TTC549 (cell line): ENCODE data around the gene ZNF670.
A peak's percentile ranks its signal among the peaks of the same experiment; 100 is the strongest.

Source experiments
- FAIRE-seq: peaks from 2 replicates; lab custom pipeline; 2012; peaks lifted over from hg19 to GRCh38; lab: Jason Lieb, UNC

The ZNF670 gene

DNA sequence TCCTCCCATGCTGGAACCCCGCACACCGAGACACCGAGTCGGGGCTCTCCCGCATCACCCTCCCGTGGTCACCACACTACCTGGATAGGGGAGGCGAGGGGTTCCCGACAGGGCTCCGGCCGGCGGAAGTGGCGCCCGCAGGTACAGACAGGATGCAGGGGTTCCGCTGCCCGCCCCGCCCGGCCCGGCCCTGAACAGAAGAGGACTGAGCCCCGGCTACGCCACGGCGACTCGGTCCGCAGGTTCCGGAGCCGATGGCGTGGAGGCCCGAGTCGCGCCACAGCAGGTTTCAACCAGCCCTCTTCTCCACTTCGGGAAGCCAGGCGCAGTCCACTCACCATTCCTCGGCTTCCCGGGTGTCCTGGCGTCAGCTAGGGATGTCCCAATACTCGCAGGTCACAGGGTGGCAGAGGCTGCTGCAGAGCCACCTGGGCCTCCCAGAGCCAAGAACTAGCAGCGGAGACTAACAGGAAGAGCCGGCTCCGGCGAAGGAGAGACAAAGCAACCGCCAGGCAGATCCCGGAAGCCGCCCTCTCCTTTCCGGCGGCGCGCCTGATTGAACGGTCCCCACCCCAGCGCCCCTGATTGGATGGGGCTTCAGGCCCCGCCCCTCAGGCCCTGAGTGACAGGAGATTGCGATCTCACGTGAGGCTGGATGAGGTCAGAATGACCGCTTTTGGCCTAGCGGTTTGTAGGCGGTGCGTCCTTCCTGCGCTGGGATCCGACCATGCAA is 25.4 kb upstream of the ZNF670 start, which contains the start of gene ZNF669:
Gene ZNF669, minus strand, starts transcription at position 498 of the 733 bp plus-strand sequence. Its CDS starts 157 bp downstream, at position 341.
- peak; percentile 97 for FAIRE-seq

GRCh38 chr1:247102381-247102780 is 23.8 kb upstream of the ZNF670 start:
- FAIRE-seq, result no peak

GRCh38 chr1:247100676-247101279 is 22.2 kb upstream of the ZNF670 start:
- FAIRE-seq, result no peak

GRCh38 chr1:247096958-247097357 is 18.3 kb upstream of the ZNF670 start:
- no peak for FAIRE-seq

- no peak for FAIRE-seq
These were observed 17.9 kb upstream of the ZNF670 start for GRCh38 chr1:247096544-247096943.

DNA sequence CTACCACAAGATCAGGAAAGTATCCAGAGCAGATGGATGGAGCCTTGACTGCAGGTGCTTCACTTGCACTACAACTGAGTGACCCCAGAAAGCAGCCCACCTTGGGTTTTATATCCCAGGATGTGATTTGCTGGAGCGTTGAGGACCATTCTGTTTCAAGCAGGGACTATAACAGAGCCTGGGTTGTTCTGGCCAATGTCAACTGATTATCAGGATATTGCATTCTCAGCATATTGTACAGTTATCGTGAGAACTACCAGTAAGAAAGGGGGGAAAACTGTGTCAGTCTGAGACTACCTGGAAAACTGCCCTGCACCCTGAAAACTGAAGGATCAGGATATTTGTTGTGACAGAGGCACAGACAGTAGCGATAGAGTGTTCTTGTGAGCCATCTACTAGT is 17.5 kb upstream of the ZNF670 start:
- FAIRE-seq, result no peak

GRCh38 chr1:247090455-247090854 is 11.8 kb upstream of the ZNF670 start:
- FAIRE-seq, result no peak

- no peak for FAIRE-seq
These were observed 11.2 kb upstream of the ZNF670 start for GRCh38 chr1:247089616-247090375.

DNA sequence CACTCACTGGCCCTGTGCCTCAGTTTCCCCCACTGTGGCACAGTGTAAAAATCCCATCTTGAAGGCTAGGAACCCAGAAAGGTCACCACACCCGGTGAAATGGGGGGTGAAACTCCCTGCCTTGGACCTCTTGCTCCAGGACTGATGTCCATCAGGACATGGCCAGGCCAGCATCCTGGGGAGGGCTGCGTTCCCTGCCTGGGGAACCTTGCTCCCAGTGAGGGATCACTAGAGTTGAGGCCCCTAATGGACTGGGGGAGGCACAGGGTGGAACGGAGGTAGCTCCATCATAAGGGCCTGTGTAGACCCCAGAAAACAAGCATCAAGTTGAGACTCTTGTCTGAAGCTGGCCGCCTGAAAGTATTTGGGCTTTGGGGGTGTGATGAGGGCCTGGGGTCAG is 10.4 kb upstream of the ZNF670 start:
- FAIRE-seq, result no peak

GRCh38 chr1:247087256-247087655 is 8.6 kb upstream of the ZNF670 start:
- no peak for FAIRE-seq

DNA sequence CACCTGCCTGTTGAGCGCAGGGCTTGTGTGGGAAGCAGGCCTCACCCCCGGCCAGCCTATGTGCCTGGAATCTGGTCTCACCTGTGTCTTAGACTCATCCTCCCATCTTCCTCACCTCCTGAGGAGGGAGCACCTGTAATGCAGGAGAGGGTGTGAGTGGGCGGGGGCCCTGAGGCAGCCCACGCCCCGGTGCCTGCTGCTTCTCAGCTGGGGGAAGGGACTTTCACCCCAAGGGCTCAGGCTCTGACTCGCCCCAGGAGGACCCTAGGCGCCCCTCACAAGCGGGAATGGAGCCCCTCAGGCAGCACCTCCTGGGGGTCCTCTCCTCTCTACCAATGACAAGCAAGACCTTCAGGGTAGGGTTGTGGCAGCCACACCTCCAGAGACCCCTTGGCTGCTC is 6.7 kb upstream of the ZNF670 start:
- FAIRE-seq, result no peak

- FAIRE-seq, result no peak
These were observed 6.2 kb upstream of the ZNF670 start for GRCh38 chr1:247084771-247085170.

DNA sequence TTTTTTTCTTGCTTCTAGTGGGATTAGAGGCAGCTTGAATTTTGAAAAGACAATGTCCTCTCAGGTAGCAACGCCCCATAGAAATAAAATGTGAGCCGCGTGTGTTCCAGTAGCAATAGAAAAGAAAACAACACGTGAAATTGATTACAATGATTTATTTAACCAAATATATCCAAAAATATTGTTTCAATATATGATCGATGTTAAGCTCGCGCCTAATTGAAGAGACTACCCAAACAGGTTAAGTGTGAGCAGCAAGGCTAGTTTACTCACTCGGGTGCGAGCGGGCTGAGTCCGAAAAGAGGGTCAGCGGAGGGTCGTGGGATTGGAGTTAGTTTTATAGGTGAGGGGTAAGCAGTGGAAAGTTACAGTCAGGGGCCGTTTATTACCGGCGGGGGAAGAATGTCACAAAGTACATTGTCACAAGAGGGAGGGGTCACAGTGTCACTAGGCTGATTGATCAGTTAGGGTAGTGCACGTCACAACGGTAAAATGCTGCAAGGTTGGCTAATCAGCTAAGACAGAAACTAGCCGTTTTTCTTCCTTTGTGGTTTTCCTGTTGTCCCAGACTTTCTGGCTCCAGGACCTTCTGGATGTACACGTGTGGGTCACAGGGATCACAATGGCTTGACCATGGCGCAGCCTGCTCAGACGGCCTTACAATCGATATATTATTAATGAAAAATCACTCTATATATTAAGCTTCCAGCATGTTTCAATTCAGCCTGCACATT is 697 bp upstream of the ZNF670 start:
- FAIRE-seq, result no peak

DNA sequence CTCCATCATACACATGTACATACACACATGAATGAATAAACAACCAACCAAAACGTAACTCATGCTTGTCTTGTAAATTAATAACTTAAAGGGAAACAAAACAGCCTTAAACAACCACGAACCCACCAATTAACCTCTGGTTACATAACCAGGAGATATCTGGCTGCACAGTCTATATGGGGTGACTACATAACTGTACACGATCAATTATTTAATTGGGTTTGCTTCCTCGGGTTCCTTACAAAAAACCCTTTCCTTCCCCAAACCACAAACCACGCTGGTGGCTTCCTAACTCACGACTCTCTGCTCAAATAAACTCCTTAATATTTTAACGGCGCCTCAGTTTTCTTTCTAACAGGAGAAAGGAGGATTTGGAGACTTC is 744 bp downstream of the ZNF670 start:
- FAIRE-seq, result no peak

GRCh38 chr1:247077213-247077612 is 1.4 kb downstream of the ZNF670 start:
- FAIRE-seq, result peak; percentile 34

DNA sequence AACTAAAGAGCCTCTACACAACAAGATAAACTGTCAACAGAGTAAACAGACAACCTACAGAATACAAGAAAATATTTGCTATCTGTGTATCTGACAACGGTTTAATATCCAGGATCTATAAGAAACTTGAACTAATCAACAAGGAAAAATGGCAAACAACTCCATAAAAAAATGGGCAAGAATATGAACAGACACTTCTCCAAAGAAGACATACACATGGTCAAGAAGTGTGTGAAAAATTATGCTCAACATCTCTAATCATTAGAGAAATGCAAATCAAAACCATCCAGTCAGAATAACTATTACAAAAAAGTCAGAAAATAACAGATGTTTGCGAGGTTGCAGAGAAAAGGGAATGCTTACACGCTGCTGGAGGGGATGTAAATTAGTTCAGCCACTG is 8.0 kb downstream of the ZNF670 start:
- peak; percentile 56 for FAIRE-seq

- FAIRE-seq, result no peak
These were observed 14.3 kb downstream of the ZNF670 start for GRCh38 chr1:247064304-247064703.

- peak; percentile 65 for FAIRE-seq
These were observed 17.8 kb downstream of the ZNF670 start for GRCh38 chr1:247060771-247061170.

DNA sequence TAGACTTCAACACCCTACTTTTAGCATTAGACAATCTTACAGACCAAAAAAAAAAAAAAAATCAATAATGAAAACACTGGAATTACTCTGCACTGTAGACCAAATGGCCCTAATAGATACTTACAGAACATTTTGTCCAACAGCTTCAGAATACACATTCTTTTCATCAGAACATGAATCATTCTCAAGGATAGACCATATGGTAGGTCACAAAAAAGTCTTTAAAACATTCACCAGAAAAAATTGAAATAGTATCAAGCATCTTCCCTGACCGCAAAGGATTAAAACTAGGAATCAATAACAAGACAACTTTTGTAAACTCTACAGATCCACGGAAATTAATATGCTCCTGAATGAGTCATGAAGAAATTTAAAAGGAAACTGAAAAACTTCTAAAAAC is 22.5 kb downstream of the ZNF670 start:
- no peak for FAIRE-seq

GRCh38 chr1:247054992-247055415 is 23.6 kb downstream of the ZNF670 start:
- no peak for FAIRE-seq

GRCh38 chr1:247047702-247048101 is 30.9 kb downstream of the ZNF670 start:
- FAIRE-seq, result no peak

DNA sequence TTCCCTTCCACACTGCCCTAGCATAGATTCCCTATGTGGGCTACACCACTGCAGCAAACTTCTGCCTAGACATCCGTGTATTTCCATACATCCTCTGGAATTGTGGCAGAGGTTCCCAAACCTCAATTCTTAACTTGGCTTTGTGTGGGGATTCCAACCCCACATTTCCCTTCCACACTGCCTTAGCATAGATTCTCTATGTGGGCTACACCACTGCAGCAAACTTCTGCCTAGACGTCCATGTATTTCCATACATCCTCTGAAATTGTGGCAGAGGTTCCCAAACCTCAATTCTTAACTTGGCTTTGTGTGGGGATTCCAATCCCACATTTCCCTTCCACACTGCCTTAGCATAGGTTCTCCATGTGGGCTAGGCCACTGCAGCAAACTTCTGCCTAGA is 31.4 kb downstream of the ZNF670 start:
- FAIRE-seq, result no peak

DNA sequence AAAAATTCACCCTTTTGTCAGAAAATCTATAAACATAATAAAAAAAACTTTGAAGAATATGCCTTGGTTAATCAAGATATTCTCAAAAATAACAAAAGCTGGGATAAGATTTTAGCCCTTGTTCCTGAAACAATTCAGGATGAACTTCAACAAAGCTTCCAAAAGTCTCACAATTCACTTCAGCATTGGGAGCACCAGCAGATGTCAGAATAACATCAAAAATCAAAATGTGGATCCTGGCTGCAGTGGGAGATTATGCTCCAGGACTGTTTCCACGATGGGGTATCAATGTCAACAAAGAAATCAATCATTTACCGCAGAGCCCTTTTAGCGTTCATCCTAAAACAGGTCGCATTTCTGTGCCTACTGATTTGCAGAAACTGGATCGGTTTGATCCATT is 35.2 kb downstream of the ZNF670 start:
- no peak for FAIRE-seq
